GM10847 (cell line): ENCODE data around the gene CLOCK.

ENCODE experiments used
- POLR2A ChIP-seq: IDR thresholded peaks from 2 replicates; pipeline ENCODE4 v1.6.1; 2011; ENCODE audit not compliant: insufficient read length; ENCODE audit errors: extremely low read depth

CLOCK gene

DNA sequence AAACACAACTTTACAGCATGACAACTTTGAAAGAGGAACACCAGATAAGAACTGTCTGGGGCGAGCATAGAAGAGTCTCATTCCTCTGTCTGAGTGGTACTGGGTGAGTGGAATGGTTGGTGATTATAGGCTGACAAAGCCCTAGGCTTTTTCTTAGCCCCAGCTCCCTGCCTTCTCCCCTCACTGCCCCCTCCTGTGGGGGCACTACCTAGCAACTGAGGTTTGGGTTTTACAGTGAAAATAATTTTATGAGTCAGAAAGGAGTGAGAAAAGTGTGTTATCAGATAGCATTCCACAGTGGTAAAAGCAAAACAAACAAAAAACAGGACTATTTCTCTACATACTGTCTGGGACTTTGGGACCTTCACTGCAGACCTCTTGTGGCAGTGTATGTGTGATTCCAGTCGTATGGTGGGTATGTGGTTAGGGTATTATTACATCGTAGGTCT lies 161.5 kb downstream of the CLOCK start:
- TF ChIP-seq POLR2A, result no peak

DNA sequence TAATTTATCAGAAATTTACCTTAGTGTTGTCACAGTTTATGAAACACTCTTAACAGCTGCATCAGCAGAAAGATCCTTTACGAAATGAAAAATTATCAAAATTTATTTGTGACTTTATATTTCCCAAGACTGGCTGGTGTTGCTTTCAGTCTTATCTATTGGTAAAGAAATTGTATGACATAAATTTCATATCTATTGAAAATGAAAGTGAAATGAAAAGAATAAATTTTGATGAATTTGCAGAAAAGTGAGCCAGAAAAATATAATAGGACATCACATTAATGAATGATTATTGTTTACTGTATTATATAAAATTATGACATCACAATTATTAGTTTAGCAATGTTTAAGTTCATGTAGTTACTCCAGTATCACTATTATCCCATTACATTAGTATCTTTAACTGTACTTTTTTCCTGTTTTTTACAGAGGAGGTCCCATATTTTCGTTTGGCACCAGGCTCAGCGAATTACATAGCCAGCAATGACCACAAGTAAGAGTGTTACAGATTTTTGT lies 164.2 kb downstream of the CLOCK start:
- TF ChIP-seq POLR2A, result no peak

- no peak for TF ChIP-seq POLR2A
These were observed 165.2 kb downstream of the CLOCK start for GRCh38 chr4:55381502-55381901.

DNA sequence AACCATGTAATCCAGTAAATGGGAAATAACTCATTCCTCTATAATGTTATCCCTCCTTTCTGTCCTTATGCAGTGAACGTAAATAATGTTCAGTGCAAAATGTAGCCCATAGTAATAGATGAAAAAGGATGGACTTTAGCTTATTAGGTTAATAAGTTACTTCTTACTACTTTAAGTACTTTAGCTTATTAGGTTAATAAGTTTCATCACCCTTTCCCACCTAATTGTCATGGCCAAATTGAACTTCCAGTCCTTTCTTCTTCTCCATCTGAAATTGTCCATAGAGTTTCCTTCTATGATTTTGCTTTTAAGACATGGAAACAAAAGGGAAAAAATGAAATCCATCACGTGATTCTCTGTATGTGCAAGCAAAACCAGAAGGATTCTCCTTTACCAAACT lies 166.1 kb downstream of the CLOCK start:
- TF ChIP-seq POLR2A, result no peak

DNA sequence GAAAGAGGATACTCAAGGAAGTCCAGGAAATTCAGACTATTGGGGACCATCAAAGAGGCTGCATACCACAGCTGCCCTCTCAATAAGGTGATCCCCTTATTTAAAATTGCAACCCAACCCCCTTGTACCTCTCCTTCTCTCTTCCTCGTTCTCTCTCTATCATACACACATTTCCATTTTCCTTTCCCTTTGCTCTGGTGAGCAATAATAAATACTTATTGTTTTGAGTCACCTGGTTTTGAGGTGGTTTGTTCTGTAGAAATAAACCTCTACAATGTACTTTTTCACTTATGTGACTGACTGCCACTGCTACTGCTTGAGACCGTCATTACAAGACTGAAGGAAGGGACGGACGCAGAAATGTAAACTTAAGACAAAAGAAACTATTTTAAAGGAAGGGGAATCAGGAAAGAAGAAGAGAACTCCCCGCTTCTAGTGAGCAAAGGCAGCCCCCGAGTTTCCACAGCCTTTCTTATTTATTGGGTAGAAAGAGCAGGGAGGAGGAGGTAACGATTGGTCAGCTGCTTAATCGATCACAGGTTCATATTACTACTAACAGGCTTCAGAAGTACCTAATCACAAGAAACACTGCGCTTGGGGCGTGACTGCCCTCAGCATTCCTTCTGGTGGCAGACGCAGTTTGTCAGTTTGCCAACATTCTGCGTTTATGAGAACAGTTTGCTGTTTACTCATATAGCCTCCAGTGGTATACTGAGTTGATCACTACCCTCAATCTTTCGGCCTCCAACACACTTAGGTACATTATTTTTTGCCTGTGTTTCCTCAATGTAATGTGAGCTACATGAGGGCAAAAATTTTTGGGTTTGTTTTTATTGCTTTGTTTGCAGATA lies 167.9 kb downstream of the CLOCK start:
- no peak for TF ChIP-seq POLR2A
